ENCODE data around the gene VRK3.
A peak's percentile ranks its signal among the peaks of the same experiment; 100 is the strongest.
"Not testable (repeated sequence)": the region's sequence is repeated elsewhere in the genome, so short reads cannot be mapped to it uniquely, and the experiment has no call there.

Gene VRK3

GRCh38 chr19:50025022-50025793 is at the start of gene VRK3:
Gene VRK3 (minus strand): TSS chr19:50025372. CDS start chr19:50016162, 9,210 bp downstream.
- DNase-seq = peak; percentile 99

GRCh38 chr19:50068382-50068781 is 43.2 kb upstream of the VRK3 start:
- DNase-seq = not testable (repeated sequence)

GRCh38 chr19:50067575-50067974 is 42.4 kb upstream of the VRK3 start:
- no peak for DNase-seq

GRCh38 chr19:50065938-50066337 is 40.8 kb upstream of the VRK3 start:
- DNase-seq = no peak

GRCh38 chr19:50061650-50062049 is 36.5 kb upstream of the VRK3 start:
- no peak for DNase-seq

GRCh38 chr19:50060107-50060506 is 34.9 kb upstream of the VRK3 start:
- DNase-seq = no peak

GRCh38 chr19:50059045-50059444 is 33.9 kb upstream of the VRK3 start:
- no peak for DNase-seq

GRCh38 chr19:50058425-50058824 is 33.3 kb upstream of the VRK3 start:
- no peak for DNase-seq

GRCh38 chr19:50053119-50053518 is 27.9 kb upstream of the VRK3 start:
- no peak for DNase-seq

- no peak for DNase-seq
Measured at GRCh38 chr19:50051964-50052363, 26.8 kb upstream of the VRK3 start.

- not testable (repeated sequence) for DNase-seq
Measured at GRCh38 chr19:50051228-50051895, 26.2 kb upstream of the VRK3 start.

- peak; percentile 64 for DNase-seq
Measured at GRCh38 chr19:50050406-50051227, 25.4 kb upstream of the VRK3 start.

- DNase-seq = no peak
Measured at GRCh38 chr19:50047671-50048070, 22.5 kb upstream of the VRK3 start.

GRCh38 chr19:50046649-50047503 is 21.7 kb upstream of the VRK3 start:
- DNase-seq = peak; percentile 36

GRCh38 chr19:50044922-50045321 is 19.8 kb upstream of the VRK3 start:
- no peak for DNase-seq

- no peak for DNase-seq
Measured at GRCh38 chr19:50043967-50044366, 18.8 kb upstream of the VRK3 start.

- no peak for DNase-seq
Measured at GRCh38 chr19:50042363-50043024, 17.3 kb upstream of the VRK3 start.

- DNase-seq = no peak
Measured at GRCh38 chr19:50040967-50041366, 15.8 kb upstream of the VRK3 start.

GRCh38 chr19:50039968-50040367 is 14.8 kb upstream of the VRK3 start:
- no peak for DNase-seq

GRCh38 chr19:50036908-50037307 is 11.7 kb upstream of the VRK3 start:
- no peak for DNase-seq

GRCh38 chr19:50030937-50031336 is 5.8 kb upstream of the VRK3 start:
- no peak for DNase-seq

GRCh38 chr19:50030225-50030624 is 5.1 kb upstream of the VRK3 start:
- no peak for DNase-seq
